ENCODE measurements around the gene FLRT2. TPM values are rescaled to one million over a fixed set of nuclear protein-coding genes. Genes with fewer than 3 reads are reported as not detected.

Gene FLRT2
- total RNA-seq, 1 experiment from 2014 or later = 4.5 TPM

- no peaks in the 10 kb centered on the region for H3K36me3 ChIP-seq (ENCODE audit: control insufficient read depth, insufficient read depth, low read length)
- H3K4me1 ChIP-seq (ENCODE audit: control insufficient read depth, insufficient read depth, low read length) = peaks cover 5% of the 10 kb centered on the region; the same call in 1 of the 2 replicates
- in situ Hi-C loops (cut with HindIII; ENCODE audit: low pct_unique_long_range_greater_than_20kb, low sequenced_read_pairs) (no loop called here), intact Hi-C loops (cut with micrococcal nuclease; ENCODE audit: unreplicated experiment) (loop anchor here (5.0 kb wide), 1 partner anchor 115 kb away; no protein-coding TSS in a partner anchor)
- H3K4me3 ChIP-seq (ENCODE audit: low read depth in 2 of 2, low read length in 2 of 2) = no peak overlapping the region
- H3K27ac ChIP-seq (ENCODE audit: low read length) = no peak overlapping the region
- TF ChIP-seq SIN3A (IDR thresholded peaks at IDR 0.05; ENCODE audit: borderline replicate concordance, insufficient read depth, low read depth, low read length) (no peak), REST (IDR thresholded peaks at IDR 0.05; ENCODE audit: insufficient read depth in 1 of 2, low read depth in 2 of 2, low read length in 1 of 2) (no peak), TCF7L2 (IDR thresholded peaks at IDR 0.05; ENCODE audit: low read depth, low read length) (no peak), CTCF (IDR thresholded peaks at IDR 0.05) (no peak), POLR2AphosphoS5 (IDR thresholded peaks at IDR 0.05; ENCODE audit: low read depth, low read length) (no peak)
- ATAC-seq (no peak), DNase-seq (ENCODE audit: low read depth, low spot score) (no peak)
- no TSS peak for BruUV-seq (replicated peaks)
- ChIA-PET CTCF (interaction anchor here (0.6 kb wide), 1 partner anchor 1126 kb away, joined by 3 read pairs; no protein-coding TSS in a partner anchor), POLR2A (no interaction called here)
- H3K9me3 ChIP-seq (ENCODE audit: control insufficient read depth, insufficient read depth, low read depth, low read length) = no peaks in the 10 kb centered on the region
- peaks cover 3% of the 10 kb centered on the region for H3K27me3 ChIP-seq (ENCODE audit: control insufficient read depth, insufficient read depth, low read length)
Observed at GRCh38 chr14:85527445-85528035, 2.4 kb upstream of the FLRT2 start.

- BruUV-seq (replicated peaks) = no TSS peak
- intact Hi-C loops (cut with micrococcal nuclease; ENCODE audit: unreplicated experiment) (loop anchor here (5.0 kb wide), 1 partner anchor 116 kb away; no protein-coding TSS in a partner anchor), in situ Hi-C loops (cut with HindIII; ENCODE audit: low pct_unique_long_range_greater_than_20kb, low sequenced_read_pairs) (no loop called here)
- no peak overlapping the region for H3K27ac ChIP-seq (ENCODE audit: low read length)
- H3K9me3 ChIP-seq (ENCODE audit: control insufficient read depth, insufficient read depth, low read depth, low read length) = no peaks in the 10 kb centered on the region
- no peaks in the 10 kb centered on the region for H3K36me3 ChIP-seq (ENCODE audit: control insufficient read depth, insufficient read depth, low read length)
- peaks cover 8% of the 10 kb centered on the region; the same call in 1 of the 2 replicates for H3K4me1 ChIP-seq (ENCODE audit: control insufficient read depth, insufficient read depth, low read length)
- H3K27me3 ChIP-seq (ENCODE audit: control insufficient read depth, insufficient read depth, low read length) = peaks cover 5% of the 10 kb centered on the region
- DNase-seq (ENCODE audit: low read depth, low spot score) (no peak), ATAC-seq (peak; percentile 76)
- CTCF ChIA-PET = interaction anchor here (0.6 to 0.7 kb wide), 2 partner anchors 887 to 1125 kb away, joined by 3 to 4 read pairs; no protein-coding TSS in a partner anchor
- TF ChIP-seq POLR2AphosphoS5 (IDR thresholded peaks at IDR 0.05; ENCODE audit: low read depth, low read length) = no peak
- TF ChIP-seq CTCF (IDR thresholded peaks at IDR 0.05) = peak; percentile 69
- POLR2A ChIA-PET = no interaction called here
- peak overlapping the region; percentile 47 to 72 for H3K4me3 ChIP-seq (ENCODE audit: low read depth in 2 of 2, low read length in 2 of 2)
Observed at GRCh38 chr14:85528080-85528896, 1.7 kb upstream of the FLRT2 start.
